T-helper 17 cell (primary cell): ENCODE measurements around the gene CACNB2. TPM values are rescaled to one million over a fixed set of nuclear protein-coding genes. Genes with fewer than 3 reads are reported as not detected.

Source experiments
- ATAC-seq: fragments of 150-1000 bp; cut with Tn5 transposase; 2 replicates; pipeline ENCODE4 v1.10.0; 2021; ENCODE audit warnings: mild to moderate bottlenecking, moderate library complexity
- DNase-seq, 3 donors: peaks; one replicate each; pipeline versions ENCODE4 v3.0.0 to v3.0.0-alpha.2; 2020 to 2021
- H3K9me3 ChIP-seq: one replicate; pipeline ENCODE4 v1.7.0; 2013; ENCODE audit warnings: low read length, mild to moderate bottlenecking; ENCODE audit not compliant: control insufficient read depth, poor library complexity, severe bottlenecking
- H3K27ac Mint-ChIP-seq: one replicate; pipeline ENCODE4 v1.8.0; 2022; ENCODE audit warnings: mild to moderate bottlenecking, moderate library complexity, mixed read lengths
- H3K27me3 Mint-ChIP-seq: one replicate; pipeline ENCODE4 v1.8.0; 2022; ENCODE audit warnings: mixed read lengths
- H3K36me3 Mint-ChIP-seq: one replicate; pipeline ENCODE4 v1.8.0; 2022; ENCODE audit warnings: low read depth, mixed read lengths
- H3K4me1 Mint-ChIP-seq: one replicate; pipeline ENCODE4 v1.8.0; 2022; ENCODE audit warnings: mild to moderate bottlenecking, mixed read lengths
- H3K4me3 Mint-ChIP-seq: one replicate; pipeline ENCODE4 v1.8.0; 2022; ENCODE audit warnings: mild to moderate bottlenecking, moderate library complexity, mixed read lengths
- total RNA-seq, 4 donors: library from RNA in 2 of 4; stranded (reverse) in 2 of 4; gene quantifications; one replicate each; pipeline ENCODE4 v1.2.3 and lab custom pipeline; 2022 to 2026

Gene CACNB2
- total RNA-seq, 2 donors from 2014 or later = not detected

DNA sequence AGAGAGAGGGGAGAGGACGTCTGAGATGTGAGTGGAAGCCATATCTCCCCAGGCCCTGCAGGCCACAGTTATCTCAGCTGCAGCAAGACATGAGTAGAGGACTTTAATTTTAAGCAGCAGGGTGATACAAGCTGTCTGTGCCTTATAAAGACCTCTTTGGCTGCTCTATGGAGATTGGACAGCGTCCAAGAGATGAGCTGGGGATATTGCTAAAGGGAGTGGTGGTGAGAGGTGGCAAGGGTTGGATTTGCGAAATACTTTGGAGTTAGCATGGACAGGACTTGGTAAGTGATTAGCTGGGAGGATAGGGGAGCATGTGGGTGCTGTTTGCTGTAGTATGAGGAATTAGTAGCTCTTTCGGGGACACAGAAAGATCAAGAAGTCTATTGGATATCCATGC, 191.8 kb downstream of the CACNB2 start:
- DNase-seq = no peak

DNA sequence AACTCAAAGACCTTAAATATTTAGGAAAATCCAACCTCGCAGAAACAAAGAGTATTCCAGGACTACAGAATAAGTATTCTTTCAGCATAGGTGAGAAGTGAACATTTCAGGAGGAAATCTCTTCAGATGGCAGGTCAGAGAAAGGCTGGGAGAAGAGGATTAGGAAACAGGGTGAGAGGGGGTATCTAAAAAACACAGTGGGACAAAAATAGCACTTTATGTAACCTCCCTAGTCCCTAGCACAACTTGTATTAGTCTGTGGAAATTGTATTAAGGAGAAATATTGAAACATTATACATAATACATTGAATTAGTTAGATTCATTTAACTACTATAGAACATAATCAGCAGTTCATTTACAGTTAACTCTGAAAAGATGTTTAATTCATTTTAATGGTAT, 192.3 kb downstream of the CACNB2 start:
- Mint-ChIP-seq H3K4me3 (no peak overlapping the region), H3K36me3 (no peaks in the 10 kb centered on the region), H3K27ac (no peak overlapping the region), H3K27me3 (peaks cover 2% of the 10 kb centered on the region), H3K4me1 (peaks cover 3% of the 10 kb centered on the region)
- no peak for ATAC-seq
- H3K9me3 ChIP-seq = no peaks in the 10 kb centered on the region
- DNase-seq = no peak

More for the DNA sequence above, 191.8 kb downstream of the CACNB2 start:
- H3K36me3 Mint-ChIP-seq = no peaks in the 10 kb centered on the region
- no peak for ATAC-seq
- peaks cover 3% of the 10 kb centered on the region for H3K4me1 Mint-ChIP-seq
- H3K27ac Mint-ChIP-seq = no peak overlapping the region
- no peak overlapping the region for H3K4me3 Mint-ChIP-seq
- H3K9me3 ChIP-seq = no peaks in the 10 kb centered on the region
- H3K27me3 Mint-ChIP-seq = peaks cover 5% of the 10 kb centered on the region

DNA sequence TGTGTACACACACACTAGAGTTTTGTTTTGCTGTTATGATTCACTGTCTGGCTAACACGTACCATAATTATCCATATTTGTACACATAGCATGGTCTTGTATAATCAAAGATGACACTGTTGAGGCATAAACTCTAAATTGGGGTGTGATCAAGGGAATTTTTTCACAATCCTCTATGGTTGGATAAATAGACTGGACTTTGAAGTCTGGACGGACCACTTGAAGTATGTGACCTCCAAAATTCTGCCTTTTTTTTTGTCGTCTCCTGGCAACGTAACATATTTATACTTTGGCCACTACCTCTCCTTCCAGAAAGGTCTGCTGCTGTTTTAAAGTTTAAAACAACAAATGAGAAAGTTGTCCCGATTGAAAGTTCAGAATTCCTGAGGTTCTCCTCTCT, 193.4 kb downstream of the CACNB2 start:
- Mint-ChIP-seq H3K27ac (no peak overlapping the region), H3K36me3 (no peaks in the 10 kb centered on the region)

DNA sequence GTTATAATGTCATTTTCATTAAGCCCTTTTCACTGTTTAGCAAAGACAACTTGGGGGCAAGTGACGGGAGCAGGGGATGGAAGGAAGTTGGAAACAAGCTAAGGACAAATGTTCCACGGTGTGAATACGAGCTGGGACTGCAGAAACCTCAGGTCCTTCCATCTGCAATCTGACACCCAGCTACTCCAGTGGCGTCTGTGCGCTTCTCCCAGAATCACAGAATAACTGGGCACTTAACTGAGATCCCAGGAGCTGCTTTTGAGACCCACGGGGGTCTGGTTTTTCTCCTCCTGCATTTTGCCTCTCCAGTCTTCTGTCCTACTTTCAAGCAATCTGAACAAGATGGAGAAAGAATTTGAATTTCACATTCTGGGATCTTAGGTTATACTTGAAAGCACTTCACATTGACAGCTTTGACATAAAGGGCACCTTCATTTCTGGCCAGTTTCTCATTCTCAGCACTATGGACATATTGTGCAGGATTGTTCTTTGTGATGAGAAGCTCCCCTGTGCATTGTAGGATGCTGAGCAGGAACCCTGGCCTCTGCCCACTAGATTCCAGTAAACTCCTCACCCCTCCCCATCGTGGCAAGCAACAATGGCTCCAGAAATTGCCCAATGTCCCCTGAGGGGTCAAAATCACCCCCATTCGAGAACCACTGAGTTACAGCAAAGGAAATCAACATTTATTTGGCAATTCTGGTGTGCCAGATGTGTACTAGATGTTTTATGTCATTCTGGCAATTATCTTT, 194.1 kb downstream of the CACNB2 start:
- Mint-ChIP-seq H3K27ac (no peak overlapping the region), H3K27me3 (no peaks in the 10 kb centered on the region), H3K36me3 (no peaks in the 10 kb centered on the region), H3K4me3 (no peak overlapping the region), H3K4me1 (peaks cover 3% of the 10 kb centered on the region)
- ATAC-seq (no peak), DNase-seq (no peak)
- H3K9me3 ChIP-seq = no peaks in the 10 kb centered on the region

More for the DNA sequence above, 193.4 kb downstream of the CACNB2 start:
- H3K9me3 ChIP-seq = no peaks in the 10 kb centered on the region
- DNase-seq = no peak
- no peak overlapping the region for H3K4me3 Mint-ChIP-seq
- no peak for ATAC-seq
- H3K4me1 Mint-ChIP-seq = peaks cover 3% of the 10 kb centered on the region
- no peaks in the 10 kb centered on the region for H3K27me3 Mint-ChIP-seq

DNA sequence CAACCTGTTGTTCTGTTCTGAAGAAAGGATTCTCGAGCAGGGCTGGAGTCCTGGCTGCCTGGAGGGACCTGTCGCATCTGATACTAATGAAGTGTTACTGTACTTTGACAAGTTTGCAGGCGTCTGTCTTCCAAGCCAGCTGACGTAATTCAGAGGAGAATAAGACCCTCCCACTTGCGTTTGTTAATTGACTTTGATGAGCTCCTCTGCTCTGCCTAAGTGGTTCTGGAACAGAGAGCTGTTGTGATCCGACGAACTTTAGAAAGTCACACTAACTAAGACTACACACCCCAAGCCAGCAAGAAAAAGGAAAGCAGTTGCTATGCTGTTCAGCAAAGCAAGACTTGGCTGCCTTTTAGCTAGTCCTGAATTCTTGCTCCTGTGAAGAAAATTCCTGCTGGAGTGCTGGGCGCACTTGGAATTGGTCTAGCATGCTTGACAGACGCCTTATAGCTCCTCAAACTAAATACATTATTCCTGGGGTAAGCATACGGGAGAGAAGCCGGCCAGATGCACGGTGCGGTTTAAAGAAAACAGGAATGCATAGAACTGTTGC, 200.3 kb downstream of the CACNB2 start:
- Mint-ChIP-seq H3K4me1 (no peaks in the 10 kb centered on the region), H3K36me3 (no peaks in the 10 kb centered on the region), H3K4me3 (no peak overlapping the region), H3K27me3 (peaks cover 7% of the 10 kb centered on the region), H3K27ac (no peak overlapping the region)
- ATAC-seq (no peak), DNase-seq (no peak)
- no peaks in the 10 kb centered on the region for H3K9me3 ChIP-seq

DNA sequence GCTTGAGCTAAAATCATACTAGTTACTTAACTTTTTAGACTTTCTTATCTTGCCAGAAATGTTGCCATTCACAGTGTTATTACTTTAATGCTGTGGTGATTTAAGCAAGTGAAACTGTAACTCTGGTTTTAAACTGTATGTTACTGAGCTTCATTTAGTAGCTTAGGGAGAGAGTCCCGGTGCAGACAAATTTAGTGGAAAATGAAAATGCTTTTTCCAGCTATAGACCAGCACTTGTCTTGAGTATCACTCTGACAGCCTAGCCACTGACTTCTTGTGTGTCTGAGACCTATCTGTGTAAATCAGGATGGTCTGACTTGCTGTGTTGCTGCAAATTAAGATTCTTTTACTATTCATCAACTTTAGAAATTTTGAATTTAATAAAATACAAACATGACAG, 200.8 kb downstream of the CACNB2 start:
- ATAC-seq = no peak
- H3K4me3 Mint-ChIP-seq = no peak overlapping the region
- H3K4me1 Mint-ChIP-seq = no peaks in the 10 kb centered on the region
- no peaks in the 10 kb centered on the region for H3K36me3 Mint-ChIP-seq
- peaks cover 7% of the 10 kb centered on the region for H3K27me3 Mint-ChIP-seq
- no peak for DNase-seq
- no peak overlapping the region for H3K27ac Mint-ChIP-seq
- H3K9me3 ChIP-seq = no peaks in the 10 kb centered on the region

DNA sequence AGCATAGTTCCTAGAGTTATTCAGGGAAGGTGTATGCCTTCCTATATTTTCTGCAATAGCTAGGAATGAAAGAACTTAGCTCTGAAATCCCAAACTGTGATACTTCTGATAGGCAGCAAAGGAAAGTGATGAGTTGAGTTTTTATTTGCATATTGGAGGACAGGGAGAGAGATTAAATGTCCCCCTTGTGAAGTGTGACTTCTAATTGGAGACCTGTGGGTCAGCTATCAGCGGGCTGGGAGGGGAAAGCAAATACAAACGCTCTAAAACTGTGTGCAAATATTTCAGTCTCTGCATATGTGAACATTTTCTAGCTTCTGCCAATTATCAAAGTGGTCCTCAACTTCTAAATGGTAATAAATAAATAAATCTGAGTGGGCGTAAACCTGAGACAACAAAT, 203.3 kb downstream of the CACNB2 start:
- Mint-ChIP-seq H3K4me3 (no peak overlapping the region), H3K4me1 (no peaks in the 10 kb centered on the region), H3K27me3 (peaks cover 11% of the 10 kb centered on the region), H3K36me3 (no peaks in the 10 kb centered on the region), H3K27ac (no peak overlapping the region)
- H3K9me3 ChIP-seq = no peaks in the 10 kb centered on the region
- DNase-seq = no peak
- ATAC-seq = no peak

DNA sequence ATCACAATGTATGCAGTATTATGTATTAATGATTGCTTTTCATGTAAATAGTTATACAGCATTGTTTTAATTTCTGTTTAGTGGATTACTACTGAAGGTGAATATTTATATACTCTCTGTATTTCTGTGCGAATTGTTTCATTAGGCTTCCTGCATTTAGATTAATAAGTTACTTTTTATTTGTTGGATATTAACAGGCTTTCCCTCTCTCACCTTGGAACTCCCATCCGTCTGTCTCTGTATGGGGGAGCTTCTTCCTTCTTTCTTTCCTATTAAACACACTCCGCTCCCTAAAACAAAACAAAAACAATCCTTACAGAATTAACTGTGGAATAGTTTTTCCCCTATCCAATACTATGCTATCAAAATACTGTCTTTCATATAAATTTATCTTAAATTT, 205.1 kb downstream of the CACNB2 start:
- Mint-ChIP-seq H3K36me3 (no peaks in the 10 kb centered on the region), H3K27ac (no peak overlapping the region), H3K4me1 (no peaks in the 10 kb centered on the region), H3K4me3 (no peak overlapping the region), H3K27me3 (peaks cover 11% of the 10 kb centered on the region)
- DNase-seq (no peak), ATAC-seq (no peak)
- H3K9me3 ChIP-seq = no peaks in the 10 kb centered on the region

DNA sequence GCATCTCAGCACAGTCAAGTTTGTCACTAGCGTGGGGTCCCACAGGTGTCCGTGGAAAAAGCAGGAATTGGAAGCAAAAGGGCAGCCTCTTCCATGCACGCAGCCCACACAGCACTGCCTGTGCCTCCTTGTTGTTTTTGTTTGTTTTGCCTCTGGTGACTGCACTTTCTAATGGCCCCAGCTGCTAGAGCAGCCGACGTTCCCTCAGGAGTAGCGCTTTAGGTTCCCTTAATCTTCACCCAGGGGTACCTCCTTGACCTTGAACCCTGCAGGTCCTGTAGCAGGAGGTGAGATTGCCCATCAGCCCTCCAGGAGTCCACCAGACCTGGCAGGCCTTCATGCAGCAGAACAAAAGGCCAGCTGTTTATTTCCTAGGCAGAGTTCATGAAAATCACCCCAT, 210.1 kb downstream of the CACNB2 start:
- Mint-ChIP-seq H3K4me3 (no peak overlapping the region), H3K4me1 (peaks cover 2% of the 10 kb centered on the region), H3K27me3 (peaks cover 4% of the 10 kb centered on the region), H3K36me3 (no peaks in the 10 kb centered on the region), H3K27ac (no peak overlapping the region)
- DNase-seq (no peak), ATAC-seq (no peak)
- no peaks in the 10 kb centered on the region for H3K9me3 ChIP-seq

DNA sequence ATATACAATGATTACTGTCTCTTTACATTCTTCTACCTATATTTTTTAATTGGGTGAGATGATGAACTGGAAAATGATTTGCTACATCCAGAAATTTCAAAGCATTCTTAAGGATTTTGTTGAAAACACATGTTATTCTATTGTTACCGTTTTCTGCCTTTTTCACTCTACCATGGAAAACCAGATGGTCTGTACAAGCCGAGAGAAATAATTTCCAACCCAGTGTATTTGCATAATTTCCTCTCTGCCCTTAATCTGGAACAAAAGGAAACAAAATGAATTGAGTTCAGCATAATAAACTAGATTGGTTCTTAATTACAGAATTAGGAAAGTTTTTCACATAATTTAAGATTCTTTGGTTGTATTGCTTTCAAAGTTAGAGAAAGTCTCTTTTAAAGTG, 211.2 kb downstream of the CACNB2 start:
- no peak overlapping the region for H3K4me3 Mint-ChIP-seq
- H3K27ac Mint-ChIP-seq = no peak overlapping the region

DNA sequence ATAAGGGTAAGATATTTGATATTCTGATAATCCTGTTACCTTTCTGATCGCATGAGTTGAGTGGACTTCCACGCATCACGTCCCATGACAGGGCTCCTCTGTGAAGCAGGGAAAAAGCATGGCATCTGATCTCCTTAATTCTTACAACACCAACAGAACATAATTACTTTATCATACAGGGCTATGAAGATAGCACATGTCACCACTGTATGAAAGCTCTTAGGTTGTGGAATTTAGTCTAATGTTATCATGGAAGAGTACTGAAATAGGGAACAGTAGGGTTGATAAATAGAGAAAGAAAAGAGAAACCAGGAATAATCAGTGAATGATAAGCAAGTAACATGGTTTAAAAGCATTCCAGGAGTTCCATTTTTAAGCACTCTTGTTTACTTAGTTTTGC, 212.0 kb downstream of the CACNB2 start:
- H3K27ac Mint-ChIP-seq = no peak overlapping the region
- no peak overlapping the region for H3K4me3 Mint-ChIP-seq
- H3K36me3 Mint-ChIP-seq = no peaks in the 10 kb centered on the region
- DNase-seq (no peak), ATAC-seq (no peak)
- H3K9me3 ChIP-seq = no peaks in the 10 kb centered on the region
- H3K27me3 Mint-ChIP-seq = peaks cover 4% of the 10 kb centered on the region
- peaks cover 2% of the 10 kb centered on the region for H3K4me1 Mint-ChIP-seq

More for the DNA sequence above, 211.2 kb downstream of the CACNB2 start:
- Mint-ChIP-seq H3K36me3 (no peaks in the 10 kb centered on the region), H3K4me1 (peaks cover 2% of the 10 kb centered on the region), H3K27me3 (peaks cover 4% of the 10 kb centered on the region)
- ATAC-seq = no peak
- no peaks in the 10 kb centered on the region for H3K9me3 ChIP-seq
- DNase-seq = no peak

DNA sequence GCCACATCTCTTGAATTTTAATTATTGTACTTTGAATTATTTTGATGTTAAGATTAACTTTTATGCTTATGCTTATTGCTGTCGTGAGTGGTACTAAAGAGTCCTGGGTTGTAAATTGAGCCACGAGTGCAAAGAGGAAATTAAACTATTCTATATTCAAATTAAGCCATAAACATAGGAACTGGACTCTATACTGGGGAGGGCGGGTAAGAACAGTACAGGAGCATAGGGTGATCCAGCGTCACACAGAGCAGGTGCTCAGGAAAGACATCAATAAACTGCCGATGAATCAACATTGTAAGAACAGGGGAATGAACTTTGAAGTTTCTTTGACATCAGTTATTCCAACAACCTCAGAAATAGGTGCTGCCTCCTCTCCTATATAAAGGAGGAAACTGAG, 219.6 kb downstream of the CACNB2 start:
- Mint-ChIP-seq H3K4me3 (no peak overlapping the region), H3K27ac (no peak overlapping the region), H3K27me3 (no peaks in the 10 kb centered on the region), H3K4me1 (no peaks in the 10 kb centered on the region), H3K36me3 (peaks cover 2% of the 10 kb centered on the region)
- no peak for ATAC-seq
- no peaks in the 10 kb centered on the region for H3K9me3 ChIP-seq
- no peak for DNase-seq

DNA sequence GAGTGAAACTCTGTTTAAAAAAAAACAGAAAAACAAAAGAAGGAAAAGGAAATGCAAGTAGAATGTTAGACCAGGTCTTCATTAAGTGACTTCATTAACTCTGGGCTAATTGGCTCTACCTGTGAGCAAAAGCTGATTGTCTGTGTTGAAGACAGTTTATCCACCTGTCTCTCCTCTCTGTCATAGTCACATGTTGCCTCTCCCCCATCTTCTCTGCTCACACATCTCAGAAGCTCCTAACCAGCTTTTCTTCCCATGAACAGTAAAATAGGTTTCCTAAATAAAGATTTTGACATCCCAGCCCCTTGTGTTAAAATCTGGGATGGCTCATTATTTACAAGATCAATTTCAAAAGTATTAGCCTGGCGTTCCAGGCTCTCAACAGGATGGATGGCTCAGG, 222.7 kb downstream of the CACNB2 start:
- no peak for ATAC-seq
- Mint-ChIP-seq H3K27ac (no peak overlapping the region), H3K27me3 (no peaks in the 10 kb centered on the region), H3K36me3 (peaks cover 2% of the 10 kb centered on the region), H3K4me3 (no peak overlapping the region), H3K4me1 (no peaks in the 10 kb centered on the region)
- H3K9me3 ChIP-seq = no peaks in the 10 kb centered on the region
- no peak for DNase-seq
